Measurements from ENCODE around the gene DAP.

The DAP gene

GRCh38 chr5:10760096-10760920 is 726 bp downstream of the DAP start:
- no peak for DNase-seq

DNA sequence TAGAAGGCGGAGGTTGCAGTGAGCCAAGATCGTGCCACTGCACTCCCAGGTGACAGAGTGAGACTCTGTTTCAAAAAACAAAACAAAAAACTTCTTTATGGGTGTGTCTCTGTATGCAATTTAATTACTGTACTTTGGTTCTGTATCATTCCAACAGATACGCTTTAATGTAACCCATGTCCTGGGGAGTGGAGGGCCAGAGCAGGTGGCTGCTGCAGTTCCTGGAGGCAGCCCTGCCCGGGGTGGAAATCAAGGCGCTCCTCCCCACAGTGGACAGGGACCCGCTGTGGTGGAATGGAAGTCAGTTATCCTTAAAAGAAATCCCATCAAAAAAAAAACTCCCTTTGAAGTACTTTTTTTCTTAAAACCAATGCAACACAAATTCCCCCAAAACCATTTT is 1.9 kb downstream of the DAP start:
- no peak for DNase-seq

DNA sequence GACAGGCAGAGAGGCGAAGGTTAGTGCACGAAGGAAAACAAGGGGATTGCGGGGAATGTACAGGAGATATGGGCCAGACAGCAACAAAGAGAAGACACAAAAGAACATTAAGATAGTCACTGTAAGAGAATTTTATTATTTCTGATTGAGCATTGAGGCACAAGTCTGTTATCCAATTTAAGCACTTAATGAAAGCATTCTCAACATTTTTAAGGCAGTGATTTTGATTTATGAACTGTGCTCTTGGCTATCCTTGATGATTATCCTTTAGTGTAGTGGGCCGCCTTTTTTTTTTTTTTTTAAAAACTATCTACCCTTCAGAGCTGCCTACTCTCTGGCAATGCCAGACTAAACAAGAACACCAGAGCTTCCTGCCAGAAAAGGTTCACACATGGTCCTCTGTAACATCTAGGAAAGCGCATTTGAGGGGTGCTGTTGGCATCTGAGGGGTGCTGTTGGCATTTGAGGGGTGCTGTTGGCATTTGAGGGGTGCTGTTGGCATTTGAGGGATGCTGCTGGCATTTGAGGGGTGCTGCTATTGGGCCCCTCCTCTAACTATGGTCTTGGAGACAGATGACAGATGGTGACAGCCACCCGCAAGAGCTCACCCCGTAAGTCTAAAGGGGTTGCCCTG is 3.0 kb downstream of the DAP start:
- DNase-seq: no peak

DNA sequence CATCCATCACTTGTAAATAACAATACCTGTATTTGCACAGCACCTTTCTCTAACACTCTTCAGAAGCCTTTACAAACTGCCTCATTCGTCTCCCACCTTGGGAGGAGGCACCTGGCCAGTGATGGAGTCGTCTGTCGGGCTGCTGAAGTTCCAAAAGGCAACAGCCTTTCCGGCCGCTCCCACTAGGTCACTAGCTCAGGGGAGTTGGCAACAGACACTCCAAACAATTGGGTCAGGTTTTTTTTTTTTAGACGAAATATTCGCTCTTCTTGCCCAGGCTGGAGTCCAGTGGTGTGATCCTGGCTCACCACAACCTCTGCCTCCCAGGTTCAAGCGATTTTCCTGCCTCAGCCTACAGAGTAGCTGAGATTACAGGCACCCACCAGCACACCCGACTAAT is 4.0 kb downstream of the DAP start:
- no peak for DNase-seq

DNA sequence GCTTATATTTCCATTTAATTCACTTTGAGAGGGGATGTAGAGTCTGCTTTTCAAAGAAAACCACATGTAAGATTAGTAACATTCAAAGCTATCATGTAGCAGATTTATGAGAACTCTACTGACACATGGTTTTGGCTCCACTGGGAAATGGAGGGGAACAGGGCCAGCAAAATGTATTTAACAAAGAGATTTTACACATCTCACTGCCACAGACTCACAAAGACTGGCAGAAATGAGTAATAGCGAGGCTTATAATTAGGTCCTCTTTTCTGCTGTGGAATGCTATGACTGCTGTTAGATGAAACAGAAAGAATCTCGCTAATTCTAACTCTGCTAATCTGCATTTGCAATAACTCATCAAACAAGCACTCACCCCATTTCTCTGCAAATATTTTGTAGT is 4.5 kb downstream of the DAP start:
- no peak for DNase-seq

DNA sequence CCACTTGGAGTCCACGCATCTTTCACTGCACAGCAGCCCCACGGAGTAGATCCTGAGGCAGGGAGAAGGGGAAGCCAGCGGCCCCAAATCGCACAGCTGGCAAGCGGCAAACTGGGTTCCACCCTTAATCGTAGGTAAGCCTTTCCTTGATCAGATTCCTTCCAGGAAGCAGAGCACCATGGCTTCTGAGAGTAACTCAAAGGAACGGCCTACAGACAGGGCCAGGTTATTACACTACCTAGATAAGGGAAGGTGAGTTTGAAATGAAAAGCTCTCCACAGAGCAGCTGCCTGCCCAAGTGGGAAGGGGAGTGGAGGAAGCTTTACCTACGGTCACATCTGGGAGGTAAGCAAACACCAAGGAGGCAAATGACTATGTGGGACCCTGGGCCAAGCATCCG is 7.9 kb downstream of the DAP start:
- no peak for DNase-seq

- DNase-seq: no peak
Measured at GRCh38 chr5:10752451-10752850, 8.6 kb downstream of the DAP start.

DNA sequence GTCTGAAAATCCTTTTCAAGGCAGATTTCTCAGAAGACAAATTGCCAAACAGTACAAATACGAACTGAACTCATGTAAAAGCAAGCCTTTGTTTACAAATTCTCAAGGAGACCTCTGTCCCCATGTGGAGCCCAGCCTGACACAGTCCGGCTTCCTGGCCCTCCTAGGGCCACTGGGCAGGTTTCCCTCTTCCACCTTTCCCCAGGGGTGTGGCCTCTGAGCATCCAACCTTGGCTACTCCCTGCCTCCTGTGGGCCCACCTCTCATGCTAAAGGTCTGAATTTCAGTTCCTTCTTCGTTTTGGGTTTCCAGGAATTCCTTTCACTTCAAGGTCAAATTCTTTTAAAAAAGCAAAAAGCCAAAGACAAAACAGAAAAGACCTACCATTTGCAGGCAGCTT is 10.1 kb downstream of the DAP start:
- no peak for DNase-seq

GRCh38 chr5:10747678-10748622 is 13.1 kb downstream of the DAP start:
- DNase-seq: no peak

- DNase-seq: peak in 1 of 2 donors; percentile 18
Measured at GRCh38 chr5:10746711-10747110, 14.3 kb downstream of the DAP start.

GRCh38 chr5:10745133-10745532 is 15.9 kb downstream of the DAP start:
- DNase-seq: no peak

DNA sequence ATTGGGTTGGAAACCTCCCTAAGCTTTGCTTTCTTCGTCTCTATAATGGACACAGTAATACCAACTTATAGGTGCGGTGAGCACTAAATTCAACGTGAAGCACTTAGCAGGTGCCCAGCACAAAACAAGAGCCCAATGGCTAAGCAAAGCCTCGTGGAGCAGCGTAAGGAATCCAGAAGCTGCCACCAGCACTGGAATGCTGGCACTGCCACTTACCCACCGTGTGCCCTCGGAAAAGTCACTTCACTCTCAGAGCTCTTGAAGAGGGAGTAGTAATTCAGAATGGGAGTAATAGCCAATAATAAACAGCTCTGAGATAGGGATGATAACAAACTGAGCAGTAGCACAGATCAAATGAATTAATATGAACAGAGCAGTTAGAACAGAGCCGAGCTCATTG is 16.4 kb downstream of the DAP start:
- DNase-seq: no peak

GRCh38 chr5:10743951-10744350 is 17.1 kb downstream of the DAP start:
- no peak for DNase-seq

DNA sequence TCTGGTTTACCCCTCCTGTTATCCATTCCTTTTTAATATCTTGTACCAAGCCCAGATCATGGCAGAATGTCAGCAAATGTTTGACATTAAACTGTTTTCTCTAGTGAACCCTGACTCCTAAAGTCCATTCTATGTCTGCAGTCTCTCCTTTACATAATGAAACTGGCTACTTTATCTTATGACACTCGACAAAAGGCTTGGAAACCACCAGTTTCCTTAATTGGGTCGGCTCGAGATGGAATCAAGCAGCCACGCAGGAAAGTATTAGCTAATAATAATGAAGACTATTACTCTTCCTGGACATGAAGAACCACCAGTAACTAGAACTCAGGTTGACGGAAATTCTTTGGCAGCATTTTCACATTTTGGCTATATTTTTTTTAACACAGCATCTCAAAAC is 17.5 kb downstream of the DAP start:
- no peak for DNase-seq

DNA sequence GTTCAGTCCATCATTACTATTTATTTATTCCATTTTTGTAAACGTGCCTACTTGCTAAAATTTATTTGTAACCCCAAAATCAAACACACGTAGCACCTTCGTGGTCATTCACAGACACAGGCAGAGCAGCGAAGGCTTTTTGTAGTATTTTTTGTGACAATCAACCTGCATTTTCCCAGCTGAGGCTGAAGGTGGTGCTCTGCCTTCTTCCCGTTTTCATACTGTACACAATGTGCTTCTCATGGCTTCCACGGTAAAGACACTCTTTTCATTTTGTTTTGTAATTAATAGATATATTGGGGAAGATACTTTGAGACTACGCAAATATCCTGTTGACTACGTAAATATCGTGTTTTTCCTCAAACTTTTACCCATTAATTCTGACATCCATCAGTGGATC is 19.4 kb downstream of the DAP start:
- DNase-seq: no peak

DNA sequence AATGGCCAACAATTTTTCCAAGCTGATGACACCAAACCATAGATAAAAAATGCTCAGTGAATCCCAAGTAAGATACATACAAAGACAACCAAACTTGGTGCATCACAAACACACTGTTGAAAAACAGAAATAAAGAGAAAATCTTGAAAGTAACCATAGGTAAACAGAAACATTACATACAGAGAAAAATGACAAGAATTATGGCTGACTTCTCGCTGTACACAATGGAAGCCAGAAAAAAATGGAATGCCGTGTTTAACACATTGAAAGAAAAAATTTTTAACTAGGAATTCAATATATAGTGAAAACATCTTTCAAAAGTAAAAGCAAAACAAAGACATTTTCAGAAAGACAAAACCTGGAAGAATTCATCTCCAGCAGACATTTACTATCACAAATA is 20.6 kb downstream of the DAP start:
- no peak for DNase-seq

DNA sequence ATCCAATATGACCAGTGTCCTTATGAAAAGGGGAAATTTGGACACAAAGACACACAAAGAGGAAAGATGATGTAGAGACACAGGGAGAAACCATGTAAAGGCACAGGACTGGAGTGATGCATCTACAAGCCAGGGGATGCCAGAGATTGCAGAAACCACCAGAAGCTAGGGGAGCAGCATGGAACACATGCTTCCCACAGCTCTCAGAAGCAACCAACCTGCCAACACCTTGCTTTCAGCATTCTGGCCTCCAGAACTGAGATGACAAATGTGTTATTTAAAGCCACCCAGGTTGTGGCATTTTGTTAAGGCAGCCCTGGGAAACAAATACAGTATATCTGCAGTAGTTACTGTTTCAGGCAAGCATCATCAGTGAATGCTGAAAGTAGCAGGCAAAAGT is 23.2 kb downstream of the DAP start:
- DNase-seq: no peak

DNA sequence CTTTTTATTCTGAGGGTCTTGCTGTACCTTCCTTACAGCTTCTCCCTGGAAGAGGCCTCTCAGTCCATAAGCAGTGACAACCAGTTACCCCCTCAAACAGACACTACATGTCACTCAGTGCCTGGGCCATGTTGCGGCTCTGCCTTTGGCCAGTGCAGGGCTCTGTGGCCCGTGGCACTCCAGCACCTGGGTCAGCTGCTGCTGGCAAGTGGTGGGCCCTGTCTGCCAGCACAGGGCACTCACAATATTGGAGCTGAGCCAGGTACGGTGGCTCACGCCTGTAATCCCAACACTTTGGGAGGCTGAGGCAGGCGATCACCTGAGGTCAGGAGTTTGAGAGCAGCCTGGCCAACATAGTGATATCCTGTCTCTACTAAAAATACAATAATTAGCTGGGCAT is 24.2 kb downstream of the DAP start:
- no peak for DNase-seq

GRCh38 chr5:10736354-10736753 is 24.7 kb downstream of the DAP start:
- DNase-seq: no peak

GRCh38 chr5:10735569-10736276 is 25.3 kb downstream of the DAP start:
- DNase-seq: peak in 1 of 2 donors; percentile 64

DNA sequence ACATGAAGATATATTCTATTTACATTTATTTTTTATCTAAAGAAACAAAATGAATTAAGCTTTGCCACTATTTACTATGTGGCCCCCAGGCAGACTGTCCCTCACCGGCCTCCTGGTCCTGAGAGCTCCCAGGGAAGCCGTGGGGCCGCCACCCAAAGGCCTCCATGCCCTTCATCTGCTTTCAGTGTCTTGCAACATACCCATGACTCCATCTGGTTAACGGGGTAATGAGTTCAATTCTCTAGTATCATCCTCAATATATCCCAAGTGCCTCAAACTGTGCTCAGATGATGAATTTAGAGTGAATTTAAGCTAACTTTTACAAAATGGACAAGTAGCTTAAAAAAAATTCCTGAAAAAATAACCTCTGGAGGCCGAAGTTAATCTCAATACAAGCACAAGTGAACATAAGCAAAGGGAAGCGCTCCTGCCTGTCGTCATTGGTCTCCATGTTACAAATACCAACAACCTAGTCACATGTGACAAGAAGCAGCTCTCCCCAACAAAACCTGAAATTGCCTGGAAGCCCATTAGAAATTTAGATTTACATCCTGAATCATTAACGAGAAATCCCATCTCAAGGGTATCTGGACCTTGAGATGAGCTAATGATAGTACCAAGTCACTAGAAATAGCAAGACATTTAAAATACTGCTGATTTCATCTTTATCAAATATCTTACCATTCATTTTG is 26.1 kb downstream of the DAP start:
- DNase-seq: no peak

GRCh38 chr5:10734037-10734709 is 26.9 kb downstream of the DAP start:
- DNase-seq: no peak

All from CD4-positive, alpha-beta T cell treated with Interleukin-1 beta for 1 hour (primary cell).